Metanephros (tissue), 2 donors: ENCODE measurements around the gene DLGAP1. TPM values are rescaled to one million over a fixed set of nuclear protein-coding genes. Genes with fewer than 3 reads are reported as not detected.

ENCODE experiments used
- small RNA-seq: library from RNA; depleted of rRNA; stranded (forward); fragments of <200 nt; gene quantifications from one replicate; pipeline ENCODE3, GENCODE V24; 2014; ENCODE audit warnings: low replicate concordance
- total RNA-seq: library from RNA; depleted of rRNA; stranded (reverse); fragments of >200 nt; gene quantifications from one replicate; pipeline ENCODE4 v1.2.3, GENCODE V29; 2014

DLGAP1 gene
- 5.5 TPM for total RNA-seq

DNA sequence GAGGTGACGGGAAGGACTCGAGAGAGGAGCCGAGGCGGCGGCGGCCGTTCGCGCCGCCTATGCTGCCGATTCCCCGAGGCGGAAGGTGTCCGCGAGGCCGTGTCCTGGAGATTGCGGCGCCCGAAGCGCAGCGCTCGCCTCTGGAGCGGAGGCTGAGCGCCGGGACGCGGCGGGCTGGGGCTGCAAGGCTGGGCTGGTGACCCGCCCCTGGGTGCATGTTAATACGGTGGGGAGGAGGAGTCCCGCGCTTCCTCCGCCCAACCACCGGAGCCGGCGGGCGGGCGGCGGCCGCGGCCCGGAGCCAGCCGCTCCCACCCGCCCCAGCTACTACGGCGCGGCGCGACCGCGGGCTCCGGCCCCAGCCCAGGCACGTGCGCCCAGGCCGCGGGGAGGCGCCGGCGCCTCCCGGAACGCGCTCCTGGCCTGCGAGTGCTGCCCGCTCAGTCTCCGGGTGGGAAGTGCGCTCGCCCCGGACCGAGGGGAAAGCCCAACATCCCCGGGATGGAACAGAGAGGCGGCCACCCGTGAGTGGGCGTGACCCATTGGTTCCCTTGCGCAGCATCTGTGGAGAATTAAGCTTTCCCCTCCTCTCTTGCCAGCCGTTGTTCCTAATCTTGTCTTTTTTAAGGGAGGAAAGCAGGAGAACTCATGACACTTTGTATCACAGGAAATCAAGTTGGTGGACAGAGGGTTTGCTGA lies at the start of gene DLGAP1:
DLGAP1 (minus strand) TSS at position 195 of the 699 bp plus-strand sequence.

DNA sequence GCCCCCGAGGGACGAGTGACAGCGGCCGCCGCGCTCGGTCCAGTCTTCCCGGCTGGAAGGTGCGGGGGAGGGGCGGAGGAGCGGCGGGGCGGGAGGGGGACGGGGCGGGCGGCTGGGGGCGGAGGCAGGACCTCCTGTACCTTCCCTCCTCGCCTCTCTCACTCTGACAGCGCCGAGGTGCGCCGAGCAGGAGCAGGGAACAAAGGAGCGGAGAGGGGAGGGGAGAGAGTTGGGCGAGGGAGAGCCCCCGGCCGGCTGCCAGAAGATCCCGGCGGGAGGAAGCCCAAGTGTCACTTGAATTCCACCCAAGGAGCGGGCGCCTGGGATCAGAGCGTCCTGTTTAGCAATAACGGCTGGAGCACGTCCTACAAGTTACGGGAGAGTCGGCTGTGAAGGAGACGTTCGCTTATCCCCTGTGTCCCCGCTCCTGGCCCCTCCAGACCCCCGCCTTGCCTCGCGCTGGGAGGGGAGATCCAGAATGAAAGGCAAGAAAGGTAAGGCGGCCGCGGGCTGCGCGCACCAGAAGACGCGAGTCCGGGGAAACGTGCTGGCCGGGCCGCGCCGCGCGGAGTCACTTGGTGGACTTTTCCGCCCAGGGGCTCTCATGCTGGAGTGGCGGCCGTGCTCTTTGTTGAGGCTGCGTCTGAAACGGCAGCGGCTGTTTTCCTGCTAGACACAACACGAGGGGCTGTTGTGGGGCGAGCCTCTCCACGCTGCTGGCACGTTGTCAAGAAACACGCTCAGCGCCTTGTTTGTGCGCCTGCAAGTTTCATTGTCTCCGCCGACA lies 1004.9 kb downstream of the DLGAP1 start, which contains the start of gene TGIF1:
TGIF1 (plus strand) TSS at position 161 of the 787 bp plus-strand sequence; CDS start at position 479, 318 bp downstream.

Small RNA genes lying within 50 kb of the gene (small RNA-seq; reads per million reads assigned to genes)
- gene AP005208.1 (not detected), gene AP005403.1 (not detected), gene MIR6718 (not detected), gene RN7SL39P (not detected), gene RNU6-831P (not detected)
